Lower leg skin (tissue), 4 donors: ENCODE measurements around the gene DSPP. TPM values are rescaled to one million over a fixed set of nuclear protein-coding genes. Genes with fewer than 3 reads are reported as not detected.

ENCODE experiments used
- DNase-seq, 2 donors: peaks; one replicate each; pipeline ENCODE4 v3.0.0-alpha.2; 2019; ENCODE audit warnings: low spot score in 2 of 2
- H3K4me3 ChIP-seq: fragments of 200-600 bp; sonication (generic); 2 replicates; pipeline ENCODE4 v1.5.1; 2017; ENCODE audit warnings: mild to moderate bottlenecking, low read depth; ENCODE audit not compliant: poor library complexity, severe bottlenecking
- POLR2A ChIP-seq, 2 donors: fragments of 450-650 bp; IDR thresholded peaks; one replicate each; pipeline ENCODE4 v1.6.1; 2016 to 2017; ENCODE audit warnings: antibody characterized with exemption in 2 of 2, mild to moderate bottlenecking in 1 of 2, moderate library complexity in 1 of 2
- WGBS, 2 donors: methylation state at CpG; one replicate each; pipeline ENCODE4 v1.1.5; 2018; 5-methylcytosine and 5-hydroxymethylcytosine counted together
- intact Hi-C: fragments of 100-400 bp; cut with DNase I; formaldehyde crosslinking; loops from one replicate; pipeline ENCODE4 v1.15.0; 2023; ENCODE audit warnings: low total_unique reads
- total RNA-seq, 4 donors: library from RNA; depleted of rRNA; stranded (reverse); fragments of >200 nt; gene quantifications; one replicate each; pipeline ENCODE4 v1.1.0, GENCODE V29; 2016
- TF ChIP-seq, protein P1 (sequence below), 3 donors: fragments of 450-650 bp; IDR thresholded peaks; one replicate each; pipeline ENCODE4 v1.5.1; 2016; ENCODE audit warnings: antibody characterized with exemption in 3 of 3, mild to moderate bottlenecking in 3 of 3, moderate library complexity in 2 of 3

DSPP gene
- total RNA-seq, 4 donors from 2014 or later, result not detected

DNA sequence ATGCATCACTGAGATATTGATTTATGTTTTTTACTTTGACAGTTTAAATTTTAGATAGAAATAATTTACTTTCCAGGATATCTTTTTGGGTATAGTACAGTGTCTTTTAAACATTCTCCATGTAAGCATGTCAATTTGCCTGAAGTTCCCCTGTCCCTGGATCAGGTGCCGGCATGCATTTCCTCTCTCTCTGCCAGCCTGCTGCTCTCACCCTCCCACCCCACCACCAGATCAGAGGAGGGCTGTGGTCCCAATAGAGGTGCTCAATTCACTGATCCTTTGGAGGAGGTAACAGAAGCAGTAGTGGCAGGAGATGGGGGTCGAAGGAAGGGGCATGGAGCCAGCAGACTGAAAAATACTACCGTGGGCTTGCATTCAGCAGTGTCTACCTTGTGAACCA lies 28.3 kb upstream of the DSPP start:
- no peak for DNase-seq
- intact Hi-C loops, result no loop called here
- WGBS, 2 donors, result 71 to 77% methylated on average over 3 of the region's 3 CpGs
- H3K4me3 ChIP-seq, result no peak overlapping the region
- TF ChIP-seq, protein P1, sequence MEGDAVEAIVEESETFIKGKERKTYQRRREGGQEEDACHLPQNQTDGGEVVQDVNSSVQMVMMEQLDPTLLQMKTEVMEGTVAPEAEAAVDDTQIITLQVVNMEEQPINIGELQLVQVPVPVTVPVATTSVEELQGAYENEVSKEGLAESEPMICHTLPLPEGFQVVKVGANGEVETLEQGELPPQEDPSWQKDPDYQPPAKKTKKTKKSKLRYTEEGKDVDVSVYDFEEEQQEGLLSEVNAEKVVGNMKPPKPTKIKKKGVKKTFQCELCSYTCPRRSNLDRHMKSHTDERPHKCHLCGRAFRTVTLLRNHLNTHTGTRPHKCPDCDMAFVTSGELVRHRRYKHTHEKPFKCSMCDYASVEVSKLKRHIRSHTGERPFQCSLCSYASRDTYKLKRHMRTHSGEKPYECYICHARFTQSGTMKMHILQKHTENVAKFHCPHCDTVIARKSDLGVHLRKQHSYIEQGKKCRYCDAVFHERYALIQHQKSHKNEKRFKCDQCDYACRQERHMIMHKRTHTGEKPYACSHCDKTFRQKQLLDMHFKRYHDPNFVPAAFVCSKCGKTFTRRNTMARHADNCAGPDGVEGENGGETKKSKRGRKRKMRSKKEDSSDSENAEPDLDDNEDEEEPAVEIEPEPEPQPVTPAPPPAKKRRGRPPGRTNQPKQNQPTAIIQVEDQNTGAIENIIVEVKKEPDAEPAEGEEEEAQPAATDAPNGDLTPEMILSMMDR (IDR thresholded peaks at IDR 0.05), result no peak
- no peak for TF ChIP-seq POLR2A (IDR thresholded peaks at IDR 0.05)

DNA sequence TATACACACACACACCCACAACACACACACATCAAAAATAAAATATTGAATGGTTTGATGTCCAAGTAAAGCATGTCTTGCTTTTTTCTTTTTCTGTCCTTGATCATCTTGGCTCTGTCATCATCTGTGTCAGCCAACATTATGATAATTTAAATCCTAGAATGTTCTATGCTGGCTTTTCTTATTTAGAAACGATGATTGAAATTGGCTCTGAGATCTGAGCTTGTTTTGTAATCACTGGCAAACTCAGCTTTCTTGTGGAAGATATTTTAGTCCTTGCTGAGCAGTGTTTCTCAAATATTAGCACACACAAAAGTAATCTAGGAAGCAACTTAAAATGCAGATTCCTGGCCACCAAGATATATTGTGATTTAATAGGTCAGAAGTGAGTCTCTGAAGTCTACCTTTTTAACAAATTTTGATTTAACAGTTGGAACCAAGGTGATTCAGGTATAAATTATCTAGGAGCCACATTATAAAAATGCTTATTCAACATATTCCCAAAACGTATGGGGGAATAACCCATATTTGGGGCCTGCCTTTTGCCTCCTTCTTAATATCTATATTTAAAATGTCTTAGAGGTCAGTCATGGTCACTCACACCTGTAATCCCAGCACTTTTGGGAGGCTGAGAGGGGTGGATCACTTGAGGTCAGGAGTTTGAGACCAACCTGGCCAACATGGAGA lies 24.0 kb upstream of the DSPP start:
- H3K4me3 ChIP-seq, result no peak overlapping the region
- no peak for TF ChIP-seq POLR2A (IDR thresholded peaks at IDR 0.05)
- TF ChIP-seq, protein P1 (IDR thresholded peaks at IDR 0.05), result no peak
- 45 to 46% methylated on average over 2 of the region's 2 CpGs for WGBS, 2 donors
- intact Hi-C loops, result no loop called here
- no peak for DNase-seq

- DNase-seq, result no peak
- intact Hi-C loops, result no loop called here
- no peak overlapping the region for H3K4me3 ChIP-seq
- no peak for TF ChIP-seq POLR2A (IDR thresholded peaks at IDR 0.05)
- TF ChIP-seq, protein P1 (IDR thresholded peaks at IDR 0.05), result no peak
Observed at GRCh38 chr4:87589531-87589930, 18.8 kb upstream of the DSPP start.

DNA sequence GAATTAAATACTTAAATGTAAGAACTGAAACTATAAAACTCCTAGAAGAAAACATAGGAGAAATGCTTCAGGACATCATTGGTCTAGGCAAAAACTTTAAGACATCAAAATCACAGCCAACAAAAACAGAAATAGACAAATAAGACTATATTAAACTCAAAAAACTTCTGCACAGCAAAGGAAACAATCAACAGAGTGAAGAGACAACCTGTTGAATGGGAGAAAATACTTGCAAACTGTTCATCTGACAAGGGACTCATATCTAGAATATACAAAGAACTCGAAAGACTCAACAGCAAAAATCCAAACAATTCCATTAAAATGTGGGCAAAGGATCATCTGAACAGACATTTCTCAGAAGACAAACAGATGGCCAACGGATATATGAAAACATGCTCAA lies 16.2 kb upstream of the DSPP start:
- H3K4me3 ChIP-seq, result no peak overlapping the region
- intact Hi-C loops, result no loop called here
- no peak for DNase-seq
- 68 to 76% methylated on average over 2 of the region's 2 CpGs for WGBS, 2 donors
- no peak for TF ChIP-seq POLR2A (IDR thresholded peaks at IDR 0.05)
- TF ChIP-seq, protein P1 (IDR thresholded peaks at IDR 0.05), result no peak

DNA sequence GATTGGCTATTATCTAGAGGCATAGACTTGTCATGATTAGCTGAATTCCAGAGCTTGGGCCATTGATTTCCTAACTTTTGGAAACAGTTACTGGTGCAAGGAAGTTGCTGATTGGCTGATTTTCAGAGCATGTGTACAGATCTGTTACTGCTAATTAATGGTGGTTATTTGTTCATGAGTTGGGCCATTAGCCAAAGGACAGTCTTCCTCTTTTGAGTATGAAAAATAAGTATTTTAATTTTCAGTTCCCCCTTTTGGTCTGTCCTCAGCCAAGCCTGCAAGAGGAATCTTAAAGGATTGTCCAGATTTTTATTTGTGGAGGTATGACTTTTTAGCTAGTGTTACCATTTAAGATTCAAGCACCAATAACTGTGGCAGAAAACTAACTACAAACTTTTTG lies 7.0 kb upstream of the DSPP start:
- TF ChIP-seq, protein P1 (IDR thresholded peaks at IDR 0.05), result no peak
- TF ChIP-seq POLR2A (IDR thresholded peaks at IDR 0.05), result no peak
- intact Hi-C loops, result no loop called here
- DNase-seq, result no peak
- H3K4me3 ChIP-seq, result no peak overlapping the region

GRCh38 chr4:87614292-87614890 lies 6.1 kb downstream of the DSPP start:
- intact Hi-C loops, result no loop called here
- DNase-seq, result no peak
- no peak for TF ChIP-seq POLR2A (IDR thresholded peaks at IDR 0.05)
- TF ChIP-seq, protein P1 (IDR thresholded peaks at IDR 0.05), result no peak
- 91 to 94% methylated on average over 4 of the region's 4 CpGs for WGBS, 2 donors
- H3K4me3 ChIP-seq, result no peak overlapping the region
